Breast epithelium (tissue), 4 donors: ENCODE results near the gene POLR3H. TPM values are rescaled to one million over a fixed set of nuclear protein-coding genes. Genes with fewer than 3 reads are reported as not detected.

Source experiments
- DNase-seq, 2 donors: peaks; one replicate each; pipeline ENCODE4 v3.0.0-alpha.2; 2019; ENCODE audit warnings: low spot score in 2 of 2
- H3K27ac ChIP-seq, 2 donors: fragments of 200-600 bp; sonication (generic) in 1 of 2; one replicate each; pipeline ENCODE4 v1.5.1; 2016 to 2019; ENCODE audit warnings: mild to moderate bottlenecking in 1 of 2
- H3K27me3 ChIP-seq, 2 donors: fragments of 200-600 bp; sonication (generic) in 1 of 2; one replicate each; pipeline versions ENCODE4 v1.5.1 to v1.6.0; 2017 to 2019; ENCODE audit warnings: control low read depth in 1 of 2, mild to moderate bottlenecking in 1 of 2
- H3K36me3 ChIP-seq: fragments of 200-600 bp; one replicate; pipeline ENCODE4 v1.5.1; 2019
- H3K4me1 ChIP-seq, 2 donors: fragments of 200-600 bp; sonication (generic); one replicate each; pipeline ENCODE4 v1.5.1; 2016 to 2019; ENCODE audit warnings: control low read depth in 1 of 2
- H3K4me3 ChIP-seq, 3 donors: fragments of 200-600 bp; sonication (generic); 1 replicate in 2 of 3; 2 replicates in 1 of 3; pipeline ENCODE4 v1.5.1; 2016 to 2019; ENCODE audit warnings: mild to moderate bottlenecking in 3 of 3, moderate library complexity in 2 of 3
- H3K9me3 ChIP-seq, 2 donors: fragments of 200-600 bp; sonication (generic) in 1 of 2; one replicate each; pipeline ENCODE4 v1.5.1; 2016 to 2019; ENCODE audit warnings: control low read depth in 1 of 2
- CTCF ChIP-seq, 3 donors: fragments of 450-650 bp; IDR thresholded peaks; one replicate each; pipeline ENCODE4 v1.5.1; 2016 to 2017; ENCODE audit warnings: antibody characterized with exemption in 3 of 3, mild to moderate bottlenecking in 3 of 3, moderate library complexity in 3 of 3
- POLR2A ChIP-seq: fragments of 450-650 bp; IDR thresholded peaks from one replicate; pipeline ENCODE4 v1.6.1; 2016; ENCODE audit warnings: antibody characterized with exemption, mild to moderate bottlenecking, moderate library complexity
- POLR2AphosphoS5 ChIP-seq, 3 donors: sonication (generic); formaldehyde crosslinking; IDR thresholded peaks; one replicate each; pipeline ENCODE4 v1.6.1; 2017; ENCODE audit warnings: antibody characterized with exemption in 3 of 3
- intact Hi-C: fragments of 100-400 bp; cut with DNase I; formaldehyde crosslinking; loops from one replicate; pipeline ENCODE4 v1.15.1; 2023; ENCODE audit warnings: low total_unique reads
- total RNA-seq, 3 donors: library from RNA; depleted of rRNA; stranded (reverse); fragments of >200 nt; gene quantifications; one replicate each; pipeline ENCODE4 v1.1.0, GENCODE V29; 2016

Gene POLR3H
- total RNA-seq, 3 donors from 2014 or later: 18.2 to 26.5 (median 20.2) TPM

GRCh38 chr22:41524251-41524661 lies 20.0 kb downstream of the POLR3H start:
- H3K27me3 ChIP-seq: no peaks in the 10 kb centered on the region
- intact Hi-C loops: loop anchor here (5.0 kb wide), 1 partner anchor 117 kb away; no protein-coding TSS in a partner anchor
- no peak for TF ChIP-seq CTCF (IDR thresholded peaks at IDR 0.05)
- TF ChIP-seq POLR2AphosphoS5 (IDR thresholded peaks at IDR 0.05): peak in 2 of 3 donors; percentile 19 to 42
- no peaks in the 10 kb centered on the region for H3K9me3 ChIP-seq
- H3K4me3 ChIP-seq: peak overlapping the region in 1 of 3 donors; percentile 15
- peak overlapping the region; percentile 84 to 88 for H3K27ac ChIP-seq
- peaks cover 0 to 14% of the 10 kb centered on the region in 2 donors for H3K4me1 ChIP-seq
- peak; percentile 59 to 85 for DNase-seq
- no peaks in the 10 kb centered on the region for H3K36me3 ChIP-seq

- Histone ChIP-seq H3K27ac (peak overlapping the region; percentile 84 to 88), H3K9me3 (no peaks in the 10 kb centered on the region), H3K4me1 (peaks cover 0 to 14% of the 10 kb centered on the region in 2 donors), H3K27me3 (no peaks in the 10 kb centered on the region), H3K36me3 (no peaks in the 10 kb centered on the region), H3K4me3 (peak overlapping the region in 1 of 3 donors; percentile 14)
- no peak for DNase-seq
- intact Hi-C loops: loop anchor here (5.0 kb wide), 1 partner anchor 116 kb away; no protein-coding TSS in a partner anchor
- TF ChIP-seq CTCF (IDR thresholded peaks at IDR 0.05): no peak
- no peak for TF ChIP-seq POLR2AphosphoS5 (IDR thresholded peaks at IDR 0.05)
- no peak for TF ChIP-seq POLR2A
These were observed 20.6 kb downstream of the POLR3H start for GRCh38 chr22:41523464-41524221.

GRCh38 chr22:41522813-41523212 lies 21.5 kb downstream of the POLR3H start:
- intact Hi-C loops: loop anchor here (5.0 kb wide), 1 partner anchor 116 kb away; no protein-coding TSS in a partner anchor
- Histone ChIP-seq H3K27me3 (no peaks in the 10 kb centered on the region), H3K9me3 (no peaks in the 10 kb centered on the region), H3K36me3 (no peaks in the 10 kb centered on the region), H3K4me1 (peaks cover 0 to 18% of the 10 kb centered on the region in 2 donors), H3K27ac (peak overlapping the region; percentile 84 to 88), H3K4me3 (no peak overlapping the region)
- TF ChIP-seq CTCF (IDR thresholded peaks at IDR 0.05): no peak
- no peak for TF ChIP-seq POLR2A
- no peak for TF ChIP-seq POLR2AphosphoS5 (IDR thresholded peaks at IDR 0.05)
- no peak for DNase-seq

- Histone ChIP-seq H3K4me1 (peaks cover 0 to 24% of the 10 kb centered on the region in 2 donors), H3K36me3 (no peaks in the 10 kb centered on the region), H3K27me3 (no peaks in the 10 kb centered on the region), H3K9me3 (no peaks in the 10 kb centered on the region), H3K27ac (no peak overlapping the region), H3K4me3 (no peak overlapping the region)
- no peak for DNase-seq
- intact Hi-C loops: loop anchor here (5.0 kb wide), 1 partner anchor 114 kb away; no protein-coding TSS in a partner anchor
- TF ChIP-seq CTCF (IDR thresholded peaks at IDR 0.05) (no peak), POLR2A (no peak), POLR2AphosphoS5 (IDR thresholded peaks at IDR 0.05) (no peak)
These were observed 23.1 kb downstream of the POLR3H start for GRCh38 chr22:41521126-41521525.

GRCh38 chr22:41518048-41518347 lies 26.3 kb downstream of the POLR3H start:
- no peaks in the 10 kb centered on the region for H3K9me3 ChIP-seq
- peaks cover 0 to 10% of the 10 kb centered on the region in 2 donors for H3K4me1 ChIP-seq
- TF ChIP-seq POLR2AphosphoS5 (IDR thresholded peaks at IDR 0.05) (no peak), POLR2A (no peak), CTCF (IDR thresholded peaks at IDR 0.05) (no peak)
- H3K27me3 ChIP-seq: no peaks in the 10 kb centered on the region
- intact Hi-C loops: no loop called here
- no peaks in the 10 kb centered on the region for H3K36me3 ChIP-seq
- DNase-seq: no peak
- H3K27ac ChIP-seq: peak overlapping the region; percentile 56 to 64
- H3K4me3 ChIP-seq: no peak overlapping the region
